Adrenal gland (tissue), 12 donors: ENCODE results near the gene SLC4A5. TPM values are rescaled to one million over a fixed set of nuclear protein-coding genes. Genes with fewer than 3 reads are reported as not detected.

Source experiments
- DNase-seq, 7 donors: peaks; one replicate each; pipeline ENCODE4 v3.0.0-alpha.2; 2019 to 2020
- H3K27ac ChIP-seq, 5 donors: fragments of 200-600 bp; sonication (generic) in 4 of 5; 1 replicate in 3 of 5; 2 replicates in 2 of 5; pipeline versions ENCODE4 v1.5.1 to v1.8.0; 2016 to 2020; ENCODE audit warnings: mild to moderate bottlenecking in 1 of 5
- H3K27me3 ChIP-seq: fragments of 200-600 bp; 2 replicates; pipeline ENCODE4 v1.8.0; 2021
- H3K36me3 ChIP-seq, 2 donors: fragments of 200-600 bp; replicated peaks in 1 of 2; 1 replicate in 1 of 2; 2 replicates in 1 of 2; pipeline versions ENCODE4 v1.5.1 to v1.8.0; 2018 to 2022
- H3K4me1 ChIP-seq, 2 donors: fragments of 200-600 bp; replicated peaks in 1 of 2; 1 replicate in 1 of 2; 2 replicates in 1 of 2; pipeline versions ENCODE4 v1.5.1 to v1.8.0; 2018 to 2021
- H3K4me3 ChIP-seq, 4 donors: fragments of 200-600 bp; sonication (generic) in 3 of 4; one replicate each; pipeline ENCODE4 v1.5.1; 2016 to 2018
- H3K9me3 ChIP-seq, 3 donors: fragments of 200-600 bp; sonication (generic) in 1 of 3; replicated peaks in 1 of 3; 1 replicate in 2 of 3; 2 replicates in 1 of 3; pipeline versions ENCODE4 v1.5.1 to v1.8.0; 2016 to 2021
- POLR2A ChIP-seq, 2 donors: fragments of 450-650 bp; IDR thresholded peaks; one replicate each; pipeline ENCODE4 v1.6.1; 2017; ENCODE audit warnings: antibody characterized with exemption in 2 of 2, mild to moderate bottlenecking in 2 of 2, moderate library complexity in 1 of 2
- WGBS, 4 donors: extraction: QIAGEN DNeasy Blood & Tissue Kit in 2 of 4; methylation state at CpG; one replicate each; pipeline versions ENCODE4 v1.1.5 to v1.1.7; 2013 to 2017; 5-methylcytosine and 5-hydroxymethylcytosine counted together
- intact Hi-C, 2 donors: fragments of 100-400 bp; cut with DNase I; formaldehyde crosslinking; loops; one replicate each; pipeline versions ENCODE4 v1.14.1 to v1.15.0; 2022 to 2023
- polyA plus RNA-seq, 3 donors: library from polyadenylated mRNA; stranded (reverse); fragments of 200-250 nt in 2 of 3; fragments of 350-450 nt in 1 of 3; fragmentation: Illumina TruSeq in 1 of 3; extraction: RNeasy Lipid Tissue Mini Kit (QIAGEN cat#74804) in 1 of 3; gene quantifications; one replicate each; pipeline ENCODE4 v1.2.3, GENCODE V29; 2013 to 2014
- total RNA-seq, 9 donors: library from RNA; depleted of rRNA in 4 of 9; stranded (reverse); fragments of >200 nt in 4 of 9; fragments of 120-200 nt in 1 of 9; fragmentation: NEBNext Ultra II Directional in 1 of 9; extraction: Animal tissue kit (Norgen Biotek cat#: 25700) in 1 of 9; gene quantifications; one replicate each; pipeline versions ENCODE4 v1.1.0 to v1.2.4, GENCODE V29; 2013 to 2023
- TF ChIP-seq, protein P1 (sequence below), 6 experiments: fragments of 450-650 bp in 4 of 6; fragments of 200-600 bp in 2 of 6; sonication (generic) in 1 of 6; IDR thresholded peaks; 1 replicate in 5 of 6; 2 replicates in 1 of 6; pipeline versions ENCODE4 v1.5.1 to v1.8.0; 2016 to 2021; ENCODE audit warnings: antibody characterized with exemption in 6 of 6, mild to moderate bottlenecking in 2 of 6, moderate library complexity in 1 of 6
- donor health status: healthy with polysubstance abuse.
- donor health status: Bipolar disorder and iron deficiency.
- donor health status: DM: yes; HTN: yes; CAD: no.
- donor health status: DM: no; HTN: no; CAD: no.
- donor health status: DM: no; HTN: no; CAD: no.
- donor health status: DM: yes; HTN: yes; CAD: no.

Gene SLC4A5
- total and polyA plus RNA-seq, 12 donors, result 0.14 to 2.7 (median 0.74) TPM; not detected in 1

- 41 to 77% (median 60%) methylated on average over 4 of the region's 4 CpGs for WGBS, 4 donors
- intact Hi-C loops, result no loop called here
- TF ChIP-seq, protein P1, sequence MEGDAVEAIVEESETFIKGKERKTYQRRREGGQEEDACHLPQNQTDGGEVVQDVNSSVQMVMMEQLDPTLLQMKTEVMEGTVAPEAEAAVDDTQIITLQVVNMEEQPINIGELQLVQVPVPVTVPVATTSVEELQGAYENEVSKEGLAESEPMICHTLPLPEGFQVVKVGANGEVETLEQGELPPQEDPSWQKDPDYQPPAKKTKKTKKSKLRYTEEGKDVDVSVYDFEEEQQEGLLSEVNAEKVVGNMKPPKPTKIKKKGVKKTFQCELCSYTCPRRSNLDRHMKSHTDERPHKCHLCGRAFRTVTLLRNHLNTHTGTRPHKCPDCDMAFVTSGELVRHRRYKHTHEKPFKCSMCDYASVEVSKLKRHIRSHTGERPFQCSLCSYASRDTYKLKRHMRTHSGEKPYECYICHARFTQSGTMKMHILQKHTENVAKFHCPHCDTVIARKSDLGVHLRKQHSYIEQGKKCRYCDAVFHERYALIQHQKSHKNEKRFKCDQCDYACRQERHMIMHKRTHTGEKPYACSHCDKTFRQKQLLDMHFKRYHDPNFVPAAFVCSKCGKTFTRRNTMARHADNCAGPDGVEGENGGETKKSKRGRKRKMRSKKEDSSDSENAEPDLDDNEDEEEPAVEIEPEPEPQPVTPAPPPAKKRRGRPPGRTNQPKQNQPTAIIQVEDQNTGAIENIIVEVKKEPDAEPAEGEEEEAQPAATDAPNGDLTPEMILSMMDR (IDR thresholded peaks at IDR 0.05), result peak in 1 of 6 experiments; percentile 10
- TF ChIP-seq POLR2A (IDR thresholded peaks at IDR 0.05), result no peak
- no peak for DNase-seq
- Histone ChIP-seq H3K4me3 (no peak overlapping the region), H3K27ac (no peak overlapping the region), H3K36me3 (no peaks in the 10 kb centered on the region), H3K27me3 (no peaks in the 10 kb centered on the region), H3K9me3 (no peaks in the 10 kb centered on the region), H3K4me1 (no peaks in the 10 kb centered on the region)
These were observed 76.1 kb downstream of the SLC4A5 start for GRCh38 chr2:74267068-74267467.

DNA sequence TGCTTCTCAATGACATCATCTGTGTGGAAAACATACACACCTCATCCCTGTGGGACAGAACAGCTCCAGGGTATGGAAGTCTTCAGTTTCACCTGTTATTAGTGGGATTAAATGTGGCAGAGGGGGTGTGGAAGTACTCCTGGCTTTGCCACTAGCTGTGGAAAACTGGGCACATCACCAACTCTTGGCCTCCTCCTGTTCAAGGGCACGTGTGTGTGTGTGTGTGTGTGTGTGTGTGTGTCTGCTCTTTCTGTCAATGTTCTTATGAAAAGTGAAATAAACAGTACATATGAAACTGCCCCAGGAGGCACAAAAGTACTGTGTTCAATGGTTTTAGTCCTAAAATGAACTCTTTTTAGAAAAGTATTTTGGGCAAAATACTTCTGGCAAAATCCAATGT lies 78.9 kb downstream of the SLC4A5 start:
- Histone ChIP-seq H3K27ac (no peak overlapping the region), H3K4me3 (no peak overlapping the region), H3K27me3 (no peaks in the 10 kb centered on the region), H3K9me3 (no peaks in the 10 kb centered on the region), H3K36me3 (no peaks in the 10 kb centered on the region), H3K4me1 (no peaks in the 10 kb centered on the region)
- DNase-seq, result peak; percentile 30 to 73 (median 44)
- WGBS, 4 donors, result 15 to 64% (median 35%) methylated on average over 1 of the region's 1 CpG
- intact Hi-C loops, result no loop called here
- no peak for TF ChIP-seq POLR2A (IDR thresholded peaks at IDR 0.05)
- TF ChIP-seq, protein P1 (IDR thresholded peaks at IDR 0.05), result no peak

DNA sequence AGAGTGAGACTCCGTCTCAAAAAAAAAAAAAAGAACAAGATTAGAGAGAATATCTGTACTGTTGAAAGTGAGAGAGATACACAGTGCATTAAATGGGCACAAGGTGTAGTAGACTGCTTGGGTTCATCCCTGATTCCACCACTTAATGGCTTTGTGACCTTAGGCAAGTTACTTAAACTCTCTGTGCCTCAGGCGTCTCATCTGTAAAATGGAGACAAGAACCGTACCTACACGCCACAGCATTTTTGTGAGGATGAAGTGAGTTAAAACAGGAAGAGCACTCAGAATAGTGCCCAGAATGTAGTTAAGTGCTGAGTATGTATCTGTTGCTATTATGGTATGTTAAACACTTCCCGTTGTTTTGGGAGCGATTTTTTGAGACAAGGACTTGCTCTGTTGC lies 80.5 kb downstream of the SLC4A5 start:
- DNase-seq, result no peak
- no peaks in the 10 kb centered on the region for H3K9me3 ChIP-seq
- intact Hi-C loops, result no loop called here
- H3K27ac ChIP-seq, result no peak overlapping the region
- 88 to 96% (median 91%) methylated on average over 6 of the region's 6 CpGs for WGBS, 4 donors
- no peaks in the 10 kb centered on the region for H3K27me3 ChIP-seq
- H3K36me3 ChIP-seq, result no peaks in the 10 kb centered on the region
- no peak for TF ChIP-seq POLR2A (IDR thresholded peaks at IDR 0.05)
- TF ChIP-seq, protein P1 (IDR thresholded peaks at IDR 0.05), result no peak
- no peaks in the 10 kb centered on the region for H3K4me1 ChIP-seq
- H3K4me3 ChIP-seq, result no peak overlapping the region

DNA sequence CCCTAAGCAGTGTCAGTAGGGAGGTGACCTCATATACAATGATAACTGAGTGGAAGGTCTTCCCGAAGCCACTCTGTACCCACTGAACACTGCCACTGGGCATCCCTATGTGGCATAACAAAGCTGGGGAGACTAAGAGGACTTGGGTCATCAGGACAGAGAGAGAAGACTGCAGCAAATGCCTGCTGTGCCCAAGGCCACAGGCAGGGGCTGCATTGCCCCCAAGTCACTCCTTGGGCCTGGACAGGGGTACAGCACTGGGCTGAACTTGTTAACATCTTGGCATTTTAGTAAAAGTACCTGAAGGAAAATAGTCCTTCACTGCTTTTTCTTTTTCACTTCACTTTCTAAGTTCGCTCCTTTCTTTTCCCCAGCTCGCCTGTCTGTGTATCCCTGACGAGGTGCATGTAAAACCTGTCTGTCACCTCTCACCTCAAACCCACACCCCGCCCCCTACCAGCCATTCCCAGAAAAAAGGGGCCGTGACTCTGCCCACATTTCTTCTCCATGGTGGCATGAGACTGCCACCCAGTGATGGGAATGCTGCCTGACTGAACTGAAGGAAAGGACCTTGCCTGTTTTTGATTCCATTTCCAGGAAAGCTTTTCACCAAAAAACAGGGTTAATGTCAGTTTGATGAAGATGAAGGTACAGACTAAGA lies 81.9 kb downstream of the SLC4A5 start:
- intact Hi-C loops, result no loop called here
- no peak for TF ChIP-seq POLR2A (IDR thresholded peaks at IDR 0.05)
- TF ChIP-seq, protein P1 (IDR thresholded peaks at IDR 0.05), result peak in 3 of 6 experiments; percentile 2 to 34 (median 20)
- no peak overlapping the region for H3K27ac ChIP-seq

More for the DNA sequence above, 81.9 kb downstream of the SLC4A5 start:
- no peaks in the 10 kb centered on the region for H3K27me3 ChIP-seq
- H3K36me3 ChIP-seq, result no peaks in the 10 kb centered on the region
- 53 to 61% (median 55%) methylated on average over 5 to 6 of the region's 6 CpGs for WGBS, 4 donors
- DNase-seq, result peak in 3 of 7 donors; percentile 22 to 25 (median 24)
- H3K4me3 ChIP-seq, result no peak overlapping the region
- H3K9me3 ChIP-seq, result no peaks in the 10 kb centered on the region
- H3K4me1 ChIP-seq, result no peaks in the 10 kb centered on the region
